Prostate gland (tissue), 2 donors: ENCODE measurements around the gene DDX54.

Experiments
- CTCF ChIP-seq, 4 experiments: fragments of 200-600 bp in 2 of 4; fragments of 450-650 bp in 2 of 4; sonication (generic) in 2 of 4; IDR thresholded peaks; 1 replicate in 3 of 4; 2 replicates in 1 of 4; pipeline ENCODE4 v1.5.1; 2016 to 2019; ENCODE audit warnings: antibody characterized with exemption in 4 of 4, mild to moderate bottlenecking in 2 of 4, moderate library complexity in 2 of 4
- POLR2AphosphoS5 ChIP-seq: sonication (generic); formaldehyde crosslinking; IDR thresholded peaks from one replicate; pipeline ENCODE4 v1.6.1; 2017; ENCODE audit warnings: antibody characterized with exemption

DNA sequence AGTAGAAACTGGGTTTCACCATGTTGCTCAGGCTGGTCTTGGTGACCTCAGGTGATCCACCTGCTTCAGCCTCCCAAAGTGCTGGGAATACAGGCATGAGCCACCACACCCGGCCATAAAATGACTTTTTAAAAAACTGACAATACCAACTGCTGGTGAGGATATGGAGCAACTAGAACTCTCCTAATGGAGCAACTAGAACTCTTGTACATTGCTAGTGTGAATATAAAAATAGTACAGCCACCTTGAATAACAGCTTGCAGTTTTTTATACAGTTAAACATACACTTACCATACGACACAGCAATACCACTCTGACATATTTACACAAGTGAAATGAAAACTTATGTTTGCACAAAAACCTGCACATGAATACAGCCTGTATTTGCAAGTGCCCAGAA lies 38.3 kb downstream of the DDX54 start:
- TF ChIP-seq CTCF (IDR thresholded peaks at IDR 0.05) (no peak), POLR2AphosphoS5 (no peak)
